Peyer's patch (tissue), 4 donors: ENCODE measurements around the gene LAMA5. TPM values are rescaled to one million over a fixed set of nuclear protein-coding genes. Genes with fewer than 3 reads are reported as not detected.

Source experiments
- DNase-seq, 3 donors: peaks; one replicate each; pipeline ENCODE4 v3.0.0-alpha.2; 2017 to 2019
- H3K27ac ChIP-seq, 4 donors: fragments of 200-600 bp; sonication (generic); one replicate each; pipeline ENCODE4 v1.5.1; 2016 to 2019
- H3K27me3 ChIP-seq, 2 donors: fragments of 200-600 bp; sonication (generic); one replicate each; pipeline ENCODE4 v1.5.1; 2019
- H3K36me3 ChIP-seq, 3 donors: fragments of 200-600 bp; sonication (generic); one replicate each; pipeline ENCODE4 v1.5.1; 2016 to 2019
- H3K4me1 ChIP-seq, 4 donors: fragments of 200-600 bp; sonication (generic); one replicate each; pipeline ENCODE4 v1.5.1; 2016 to 2019
- H3K4me3 ChIP-seq, 4 donors: fragments of 200-600 bp; sonication (generic); 1 replicate in 3 of 4; 2 replicates in 1 of 4; pipeline ENCODE4 v1.5.1; 2016 to 2019; ENCODE audit warnings: mild to moderate bottlenecking in 1 of 4
- H3K9me3 ChIP-seq, 4 donors: fragments of 200-600 bp; sonication (generic); one replicate each; pipeline ENCODE4 v1.5.1; 2016 to 2019; ENCODE audit warnings: mild to moderate bottlenecking in 1 of 4
- CTCF ChIP-seq, 6 experiments: fragments of 450-650 bp in 4 of 6; fragments of 200-600 bp in 2 of 6; sonication (generic) in 1 of 6; IDR thresholded peaks; one replicate each; pipeline ENCODE4 v1.5.1; 2017 to 2019; ENCODE audit warnings: antibody characterized with exemption in 6 of 6, mild to moderate bottlenecking in 3 of 6, moderate library complexity in 1 of 6
- POLR2A ChIP-seq, 2 donors: fragments of 450-650 bp; IDR thresholded peaks; one replicate each; pipeline ENCODE4 v1.5.1; 2017; ENCODE audit warnings: antibody characterized with exemption in 2 of 2, mild to moderate bottlenecking in 2 of 2, moderate library complexity in 2 of 2
- total RNA-seq, 4 donors: library from RNA; depleted of rRNA; stranded (reverse); fragments of >200 nt; gene quantifications; one replicate each; pipeline ENCODE4 v1.1.0, GENCODE V29; 2016

Gene LAMA5
- total RNA-seq, 4 donors from 2014 or later = 31.2 to 328 (median 87.3) TPM

GRCh38 chr20:62292108-62292507, 75.0 kb downstream of the LAMA5 start:
- Histone ChIP-seq H3K9me3 (no peaks in the 10 kb centered on the region), H3K27ac (no peak overlapping the region), H3K27me3 (no peaks in the 10 kb centered on the region), H3K4me1 (no peaks in the 10 kb centered on the region), H3K36me3 (peaks cover 0 to 85% (median 3%) of the 10 kb centered on the region in 3 donors), H3K4me3 (no peak overlapping the region)
- TF ChIP-seq CTCF (IDR thresholded peaks at IDR 0.05) (no peak), POLR2A (IDR thresholded peaks at IDR 0.05) (no peak)
- no peak for DNase-seq

- no peak for DNase-seq
- no peaks in the 10 kb centered on the region for H3K4me1 ChIP-seq
- H3K27me3 ChIP-seq = no peaks in the 10 kb centered on the region
- no peak overlapping the region for H3K4me3 ChIP-seq
- TF ChIP-seq POLR2A (IDR thresholded peaks at IDR 0.05) (no peak), CTCF (IDR thresholded peaks at IDR 0.05) (no peak)
- H3K36me3 ChIP-seq = peaks cover 0 to 85% (median 3%) of the 10 kb centered on the region in 3 donors
- no peaks in the 10 kb centered on the region for H3K9me3 ChIP-seq
- H3K27ac ChIP-seq = no peak overlapping the region
These were observed 75.7 kb downstream of the LAMA5 start for GRCh38 chr20:62291251-62292066.

- no peak overlapping the region for H3K4me3 ChIP-seq
- H3K9me3 ChIP-seq = no peaks in the 10 kb centered on the region
- no peak overlapping the region for H3K27ac ChIP-seq
- TF ChIP-seq CTCF (IDR thresholded peaks at IDR 0.05) = no peak
- DNase-seq = no peak
- H3K27me3 ChIP-seq = no peaks in the 10 kb centered on the region
- H3K4me1 ChIP-seq = no peaks in the 10 kb centered on the region
- peaks cover 0 to 85% (median 3%) of the 10 kb centered on the region in 3 donors for H3K36me3 ChIP-seq
These were observed 77.2 kb downstream of the LAMA5 start for GRCh38 chr20:62289898-62290297.

- Histone ChIP-seq H3K27ac (no peak overlapping the region), H3K9me3 (no peaks in the 10 kb centered on the region), H3K27me3 (no peaks in the 10 kb centered on the region), H3K4me1 (no peaks in the 10 kb centered on the region), H3K4me3 (no peak overlapping the region), H3K36me3 (peaks cover 0 to 84% (median 3%) of the 10 kb centered on the region in 3 donors)
- DNase-seq = no peak
- TF ChIP-seq CTCF (IDR thresholded peaks at IDR 0.05) (no peak), POLR2A (IDR thresholded peaks at IDR 0.05) (no peak)
These were observed 78.0 kb downstream of the LAMA5 start for GRCh38 chr20:62289131-62289530.

GRCh38 chr20:62288535-62289105, 78.5 kb downstream of the LAMA5 start:
- no peak for TF ChIP-seq POLR2A (IDR thresholded peaks at IDR 0.05)
- no peak for TF ChIP-seq CTCF (IDR thresholded peaks at IDR 0.05)
- no peaks in the 10 kb centered on the region for H3K9me3 ChIP-seq
- no peak overlapping the region for H3K27ac ChIP-seq
- no peak for DNase-seq
- H3K36me3 ChIP-seq = peaks cover 0 to 84% (median 3%) of the 10 kb centered on the region in 3 donors
- H3K27me3 ChIP-seq = no peaks in the 10 kb centered on the region
- no peak overlapping the region for H3K4me3 ChIP-seq
- H3K4me1 ChIP-seq = no peaks in the 10 kb centered on the region
